Natural killer cell (primary cell): Measurements from ENCODE around the gene PITX1. TPM values are rescaled to one million over a fixed set of nuclear protein-coding genes. Genes with fewer than 3 reads are reported as not detected.

ENCODE experiments used
- ATAC-seq, 3 donors: fragments of 150-1000 bp in 2 of 3; fragments of 200-7000 bp in 1 of 3; cut with Tn5 transposase; 1 replicate in 1 of 3; 2 replicates in 2 of 3; pipeline ENCODE4 v1.10.0; 2021; ENCODE audit warnings: mild to moderate bottlenecking in 2 of 3, moderate library complexity in 2 of 3
- DNase-seq, 2 donors: peaks; one replicate each; pipeline versions ENCODE4 v3.0.0 to v3.0.0-alpha.2; 2013 to 2021; ENCODE audit warnings: mixed read lengths in 1 of 2
- H3K27ac ChIP-seq: one replicate; pipeline ENCODE4 v1.5.1; 2013; ENCODE audit warnings: mild to moderate bottlenecking, low read length
- H3K27me3 ChIP-seq: one replicate; pipeline ENCODE4 v1.6.1; 2013; ENCODE audit warnings: low read length; ENCODE audit not compliant: control insufficient read depth, insufficient read depth
- H3K36me3 ChIP-seq: one replicate; pipeline ENCODE4 v1.6.1; 2013; ENCODE audit warnings: low read length; ENCODE audit not compliant: control insufficient read depth, insufficient read depth
- H3K4me1 ChIP-seq: one replicate; pipeline ENCODE4 v1.6.1; 2013; ENCODE audit warnings: low read length; ENCODE audit not compliant: control insufficient read depth, insufficient read depth
- H3K4me3 ChIP-seq: one replicate; pipeline ENCODE4 v1.5.1; 2013; ENCODE audit warnings: low read length
- H3K9me3 ChIP-seq: one replicate; pipeline ENCODE4 v1.6.1; 2013; ENCODE audit warnings: low read length; ENCODE audit not compliant: control insufficient read depth, insufficient read depth
- H3K27ac Mint-ChIP-seq, 2 donors: one replicate each; pipeline ENCODE4 v1.8.0; 2022; ENCODE audit warnings: mild to moderate bottlenecking in 2 of 2, mixed read lengths in 2 of 2, moderate library complexity in 1 of 2
- H3K27me3 Mint-ChIP-seq, 2 donors: one replicate each; pipeline ENCODE4 v1.8.0; 2022; ENCODE audit warnings: low read depth in 2 of 2, mixed read lengths in 2 of 2
- H3K36me3 Mint-ChIP-seq: one replicate; pipeline ENCODE4 v1.8.0; 2022; ENCODE audit warnings: mixed read lengths
- H3K4me1 Mint-ChIP-seq, 2 donors: one replicate each; pipeline ENCODE4 v1.8.0; 2022; ENCODE audit warnings: mixed read lengths in 2 of 2
- H3K4me3 Mint-ChIP-seq: one replicate; pipeline ENCODE4 v1.8.0; 2022; ENCODE audit warnings: mild to moderate bottlenecking, moderate library complexity, mixed read lengths
- H3K9me3 Mint-ChIP-seq, 2 donors: one replicate each; pipeline ENCODE4 v1.8.0; 2022; ENCODE audit warnings: mixed read lengths in 2 of 2
- CTCF ChIP-seq: fragments of 200-600 bp; IDR thresholded peaks from one replicate; pipeline ENCODE4 v1.8.0; 2022; ENCODE audit warnings: antibody characterized with exemption
- WGBS: methylation state at CpG from one replicate; pipeline ENCODE4 v1.1.7; 2013; ENCODE audit warnings: missing lambda C conversion rate; ENCODE audit not compliant: insufficient coverage; 5-methylcytosine and 5-hydroxymethylcytosine counted together
- intact Hi-C: fragments of 100-400 bp; cut with micrococcal nuclease; formaldehyde crosslinking; loops from one replicate; pipeline ENCODE4 v1.14.2; 2022
- total RNA-seq, 4 donors: library from RNA; stranded (reverse); fragments of 120-200 nt in 1 of 4; gene quantifications; one replicate each; pipeline versions ENCODE4 v1.2.3 to v1.2.4, GENCODE V29; 2013 to 2022

Gene PITX1
- total RNA-seq, 3 donors from 2014 or later (not counting 1 experiment from before 2014, with no cell fraction given): not detected

GRCh38 chr5:135055396-135055795, 21.4 kb upstream of the PITX1 start:
- H3K4me1 ChIP-seq: peaks cover 10% of the 10 kb centered on the region
- no peak overlapping the region for H3K27ac ChIP-seq
- H3K9me3 Mint-ChIP-seq: no peaks in the 10 kb centered on the region
- no peak for ATAC-seq
- no peaks in the 10 kb centered on the region for H3K36me3 Mint-ChIP-seq
- WGBS: 84% methylated on average over 5 of the region's 5 CpGs
- peaks cover 4% of the 10 kb centered on the region for H3K27me3 ChIP-seq
- H3K27me3 Mint-ChIP-seq: peaks cover 28 to 57% of the 10 kb centered on the region in 2 donors
- no peak overlapping the region for H3K4me3 Mint-ChIP-seq
- H3K9me3 ChIP-seq: no peaks in the 10 kb centered on the region
- TF ChIP-seq CTCF: no peak
- H3K36me3 ChIP-seq: no peaks in the 10 kb centered on the region
- intact Hi-C loops: no loop called here
- H3K27ac Mint-ChIP-seq: no peak overlapping the region
- DNase-seq: no peak
- no peaks in the 10 kb centered on the region for H3K4me1 Mint-ChIP-seq
- no peak overlapping the region for H3K4me3 ChIP-seq

- Histone ChIP-seq H3K4me3 (no peak overlapping the region), H3K4me1 (peaks cover 10% of the 10 kb centered on the region), H3K36me3 (no peaks in the 10 kb centered on the region), H3K27me3 (peaks cover 4% of the 10 kb centered on the region), H3K27ac (no peak overlapping the region), H3K9me3 (no peaks in the 10 kb centered on the region)
- ATAC-seq: no peak
- Mint-ChIP-seq H3K9me3 (no peaks in the 10 kb centered on the region), H3K27ac (no peak overlapping the region), H3K36me3 (no peaks in the 10 kb centered on the region), H3K4me3 (no peak overlapping the region), H3K4me1 (no peaks in the 10 kb centered on the region), H3K27me3 (peaks cover 35 to 62% of the 10 kb centered on the region in 2 donors)
- DNase-seq: no peak
- 81% methylated on average over 2 of the region's 2 CpGs for WGBS
- intact Hi-C loops: no loop called here
- no peak for TF ChIP-seq CTCF
Observed at GRCh38 chr5:135054546-135054945, 20.5 kb upstream of the PITX1 start.

GRCh38 chr5:135053989-135054388, 20.0 kb upstream of the PITX1 start:
- DNase-seq (no peak), ATAC-seq (no peak)
- Mint-ChIP-seq H3K27me3 (peaks cover 35 to 67% of the 10 kb centered on the region in 2 donors), H3K9me3 (no peaks in the 10 kb centered on the region), H3K36me3 (no peaks in the 10 kb centered on the region), H3K4me1 (no peaks in the 10 kb centered on the region), H3K27ac (no peak overlapping the region), H3K4me3 (no peak overlapping the region)
- Histone ChIP-seq H3K36me3 (no peaks in the 10 kb centered on the region), H3K4me3 (no peak overlapping the region), H3K9me3 (no peaks in the 10 kb centered on the region), H3K27me3 (peaks cover 6% of the 10 kb centered on the region), H3K4me1 (peaks cover 10% of the 10 kb centered on the region), H3K27ac (no peak overlapping the region)
- WGBS: 60% methylated on average over 8 of the region's 8 CpGs
- intact Hi-C loops: no loop called here
- TF ChIP-seq CTCF: no peak

GRCh38 chr5:135053278-135053677, 19.2 kb upstream of the PITX1 start:
- Histone ChIP-seq H3K36me3 (no peaks in the 10 kb centered on the region), H3K4me1 (peaks cover 10% of the 10 kb centered on the region)

More at GRCh38 chr5:135053278-135053677, 19.2 kb upstream of the PITX1 start:
- Mint-ChIP-seq H3K9me3 (no peaks in the 10 kb centered on the region), H3K27ac (no peak overlapping the region), H3K36me3 (no peaks in the 10 kb centered on the region), H3K4me3 (no peak overlapping the region), H3K27me3 (peaks cover 35 to 63% of the 10 kb centered on the region in 2 donors), H3K4me1 (no peaks in the 10 kb centered on the region)
- intact Hi-C loops: no loop called here
- TF ChIP-seq CTCF: no peak
- DNase-seq (no peak), ATAC-seq (no peak)
- H3K9me3 ChIP-seq: no peaks in the 10 kb centered on the region
- H3K4me3 ChIP-seq: no peak overlapping the region
- peaks cover 8% of the 10 kb centered on the region for H3K27me3 ChIP-seq
- H3K27ac ChIP-seq: no peak overlapping the region
- WGBS: 22% methylated on average over 2 of the region's 3 CpGs
